GM19035 (cell line): ENCODE results near the gene IRX4.
"Not testable (repeated sequence)": the region's sequence is repeated elsewhere in the genome, so short reads cannot be mapped to it uniquely, and the experiment has no call there.

Source experiments
- ATAC-seq: cut with Tn5 transposase; IDR thresholded peaks from one replicate; pipeline ENCODE4 v1.9.1; 2021; ENCODE audit not compliant: unreplicated experiment

Gene IRX4

GRCh38 chr5:1879292-1880263, 3.1 kb downstream of the IRX4 start:
- ATAC-seq, result no peak

DNA sequence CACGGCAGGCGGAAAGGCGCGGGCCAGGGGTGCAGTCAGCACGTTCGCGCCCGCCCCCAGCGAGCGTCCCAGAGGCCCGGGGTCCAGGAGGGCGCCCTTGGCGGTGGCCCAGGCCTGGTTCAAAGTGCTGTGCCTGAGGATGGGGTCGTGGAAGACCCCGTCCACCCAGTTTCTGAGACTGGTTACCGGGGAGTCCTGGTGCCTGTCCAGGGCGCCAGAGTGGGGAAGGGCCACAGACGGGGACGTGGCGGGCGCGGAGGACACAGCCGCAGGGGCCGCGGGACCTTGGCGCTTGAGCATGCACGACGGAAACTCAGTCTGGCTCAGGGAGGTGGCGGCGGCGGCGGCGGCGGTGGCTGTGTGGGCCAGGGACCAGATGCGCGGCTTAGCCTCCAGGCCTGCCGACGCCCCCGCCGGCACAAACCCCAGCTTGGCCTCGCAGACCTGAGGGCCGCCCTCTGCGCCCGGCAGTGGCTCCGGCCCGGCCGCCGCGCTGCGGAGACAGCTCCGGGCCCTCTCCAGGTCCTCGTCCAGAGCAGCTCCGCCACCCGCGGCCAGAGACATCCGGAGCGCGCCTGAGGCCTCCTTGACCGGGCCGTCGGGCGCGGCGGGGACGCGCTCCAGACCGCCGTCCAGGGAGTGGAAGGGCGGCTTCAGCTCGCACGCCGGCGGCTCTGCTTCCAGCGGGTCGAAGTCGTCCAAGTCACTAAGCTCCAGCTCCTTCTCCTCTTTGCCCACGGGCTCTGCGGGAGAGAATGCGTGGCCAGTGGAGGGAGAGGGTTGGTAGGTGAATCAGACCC, 4.5 kb downstream of the IRX4 start:
- no peak for ATAC-seq

DNA sequence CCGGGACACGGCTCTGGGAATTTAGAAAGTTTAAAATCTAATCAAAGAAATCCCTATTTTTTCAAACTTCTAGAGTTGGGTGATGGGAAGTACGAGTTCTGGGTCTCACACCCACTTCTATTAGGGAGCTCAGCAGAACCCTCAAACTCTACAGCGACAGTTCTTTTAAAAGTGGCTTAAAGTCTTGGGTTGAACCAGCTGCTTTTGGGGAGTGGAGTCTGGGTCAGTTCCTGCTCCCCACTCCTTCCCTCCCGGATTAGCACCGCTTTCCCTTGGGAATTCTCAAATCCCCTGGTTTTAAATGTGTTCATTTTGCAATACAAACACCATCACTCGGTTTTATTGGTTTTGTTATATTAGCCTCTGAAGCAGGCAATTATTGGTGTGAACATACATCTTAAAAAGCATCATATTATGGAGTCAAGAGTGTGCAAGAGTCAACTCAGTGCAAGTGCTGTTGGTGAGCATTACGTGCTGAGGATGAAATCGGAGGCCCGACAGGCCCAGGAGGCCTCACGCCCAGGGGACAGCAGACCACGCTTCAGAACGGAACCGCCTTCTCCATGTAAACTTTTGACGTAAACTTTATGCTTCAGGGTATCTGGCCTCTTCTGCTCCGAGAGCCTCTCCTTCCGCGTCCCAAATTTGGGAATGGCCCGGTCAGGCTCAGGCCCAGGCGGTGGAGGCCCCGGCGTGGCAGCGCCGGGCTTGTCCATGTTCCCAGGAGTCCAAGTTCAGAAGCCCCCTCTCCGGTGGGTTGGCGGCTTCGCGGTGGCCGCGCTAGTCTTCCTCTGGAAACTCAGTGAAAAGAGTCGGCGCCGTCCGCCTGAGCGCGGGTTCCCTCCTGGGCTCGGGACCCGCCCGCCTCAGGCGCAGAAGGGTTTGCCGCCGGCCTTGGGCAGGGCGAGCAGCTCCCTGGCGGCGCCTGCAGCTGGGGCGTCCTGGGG, 5.3 kb downstream of the IRX4 start:
- ATAC-seq, result no peak

DNA sequence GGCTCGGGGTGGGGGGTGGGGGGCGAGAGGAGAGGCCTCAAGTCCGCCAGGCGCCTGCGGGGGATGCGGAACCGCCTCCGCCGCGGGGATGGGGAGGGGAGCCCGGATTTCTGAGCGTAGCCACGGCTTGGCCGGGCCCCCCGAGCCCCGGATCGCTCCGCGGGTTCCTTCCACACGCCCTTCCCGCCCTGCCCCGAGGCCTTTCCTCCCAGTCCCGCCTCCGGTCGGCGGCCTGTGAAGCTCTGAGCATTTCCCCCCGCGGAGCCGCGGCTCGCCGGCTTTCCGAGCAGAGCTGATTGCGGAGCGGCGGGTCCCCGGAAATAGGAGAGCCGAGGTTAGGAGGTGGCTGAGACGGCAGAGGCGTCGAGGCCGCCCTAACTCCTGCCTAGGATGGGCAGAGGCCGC, 6.1 kb downstream of the IRX4 start:
- no peak for ATAC-seq

DNA sequence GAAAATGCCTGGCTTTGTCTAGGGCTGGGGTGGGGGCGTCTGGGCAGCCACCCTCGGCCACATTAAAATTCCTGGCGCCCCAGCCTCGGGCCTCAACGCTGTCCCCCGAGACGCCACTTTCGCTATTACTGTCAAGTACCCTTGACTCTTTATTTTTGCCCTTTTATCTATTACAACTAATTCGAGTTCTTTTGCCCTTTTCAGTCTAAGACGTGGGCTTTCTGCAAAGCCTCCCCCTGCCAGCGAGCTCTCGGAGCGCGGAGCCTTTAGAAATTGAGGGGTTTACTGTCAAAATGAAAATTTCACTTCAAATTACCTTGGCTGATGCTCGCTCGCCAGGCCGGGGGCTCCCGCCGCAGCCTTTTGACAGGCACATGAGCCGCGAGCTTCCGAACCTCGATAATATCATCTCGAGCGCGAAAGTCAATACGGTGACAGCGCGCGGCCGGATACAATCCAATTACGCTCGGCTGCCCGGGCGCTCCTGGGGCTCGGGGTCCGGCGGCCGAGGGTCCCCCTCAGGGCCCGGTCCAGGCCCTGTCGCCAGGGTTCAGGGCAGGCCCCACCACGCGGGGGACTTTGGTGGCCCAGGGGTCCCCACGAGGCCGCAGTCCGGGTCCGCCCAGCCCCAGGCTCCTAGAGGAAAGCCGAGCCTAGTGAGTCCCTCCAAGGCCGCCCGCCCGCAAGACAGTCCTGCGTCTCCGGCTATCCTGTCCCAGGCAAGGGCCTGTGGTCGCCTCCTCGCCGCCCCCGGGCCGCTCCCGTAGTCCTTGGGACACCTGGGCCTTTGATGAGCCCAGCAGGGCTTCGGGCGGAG, 6.7 kb downstream of the IRX4 start:
- ATAC-seq, result no peak

GRCh38 chr5:1875281-1875842, 7.4 kb downstream of the IRX4 start:
- no peak for ATAC-seq

GRCh38 chr5:1874771-1875220, 7.9 kb downstream of the IRX4 start:
- no peak for ATAC-seq

- no peak for ATAC-seq
Measured at GRCh38 chr5:1874348-1874747, 8.4 kb downstream of the IRX4 start.

GRCh38 chr5:1873243-1873959, 9.3 kb downstream of the IRX4 start:
- ATAC-seq, result no peak

GRCh38 chr5:1871441-1871840, 11.3 kb downstream of the IRX4 start:
- ATAC-seq, result no peak

DNA sequence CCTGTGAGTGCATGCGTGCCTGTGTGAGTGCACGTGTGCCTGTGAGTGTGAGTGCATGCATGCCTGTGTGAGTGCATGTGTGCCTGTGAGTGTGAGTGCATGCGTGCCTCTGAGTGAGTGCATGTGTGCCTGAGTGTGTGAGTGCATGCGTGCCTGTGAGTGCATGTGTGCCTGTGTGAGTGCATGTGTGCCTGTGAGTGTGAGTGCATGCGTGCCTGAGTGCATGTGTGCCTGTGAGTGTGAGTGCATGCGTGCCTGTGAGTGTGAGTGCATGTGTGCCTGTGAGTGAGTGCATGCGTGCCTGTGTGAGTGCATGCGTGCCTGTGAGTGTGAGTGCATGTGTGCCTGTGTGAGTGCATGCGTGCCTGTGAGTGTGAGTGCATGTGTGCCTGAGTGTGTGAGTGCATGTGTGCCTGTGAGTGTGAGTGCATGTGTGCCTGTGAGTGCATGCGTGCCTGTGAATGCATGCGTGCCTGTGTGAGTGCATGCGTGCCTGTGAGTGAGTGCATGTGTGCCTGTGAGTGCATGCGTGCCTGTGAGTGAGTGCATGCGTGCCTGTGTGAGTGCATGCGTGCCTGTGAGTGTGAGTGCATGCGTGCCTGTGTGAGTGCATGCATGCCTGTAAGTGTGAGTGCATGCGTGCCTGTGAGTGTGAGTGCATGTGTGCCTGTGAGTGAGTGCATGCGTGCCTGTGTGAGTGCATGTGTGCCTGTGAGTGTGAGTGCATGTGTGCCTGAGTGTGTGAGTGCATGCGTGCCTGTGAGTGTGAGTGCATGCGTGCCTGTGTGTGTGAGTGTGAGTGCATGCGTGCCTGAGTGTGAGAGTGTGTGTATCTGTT, 12.1 kb downstream of the IRX4 start:
- ATAC-seq, result not testable (repeated sequence)

GRCh38 chr5:1868886-1869475, 13.7 kb downstream of the IRX4 start:
- no peak for ATAC-seq

DNA sequence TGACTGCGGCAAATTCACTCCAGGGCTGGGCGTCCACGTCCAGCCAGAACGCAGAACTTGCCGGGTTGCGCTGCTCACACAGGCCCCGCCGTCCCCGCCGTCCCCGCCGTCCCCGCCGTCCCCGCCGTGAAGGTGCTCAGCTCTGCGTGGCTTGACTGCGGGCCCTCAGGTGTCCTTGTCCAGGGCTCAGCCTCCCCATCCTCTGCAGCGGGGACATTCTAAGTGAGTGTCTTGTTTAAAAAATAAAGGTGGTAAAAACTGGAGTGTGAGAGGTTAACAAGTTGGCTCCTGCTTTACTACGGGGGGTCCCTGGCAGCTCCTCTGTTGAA, 14.9 kb downstream of the IRX4 start:
- ATAC-seq, result no peak

DNA sequence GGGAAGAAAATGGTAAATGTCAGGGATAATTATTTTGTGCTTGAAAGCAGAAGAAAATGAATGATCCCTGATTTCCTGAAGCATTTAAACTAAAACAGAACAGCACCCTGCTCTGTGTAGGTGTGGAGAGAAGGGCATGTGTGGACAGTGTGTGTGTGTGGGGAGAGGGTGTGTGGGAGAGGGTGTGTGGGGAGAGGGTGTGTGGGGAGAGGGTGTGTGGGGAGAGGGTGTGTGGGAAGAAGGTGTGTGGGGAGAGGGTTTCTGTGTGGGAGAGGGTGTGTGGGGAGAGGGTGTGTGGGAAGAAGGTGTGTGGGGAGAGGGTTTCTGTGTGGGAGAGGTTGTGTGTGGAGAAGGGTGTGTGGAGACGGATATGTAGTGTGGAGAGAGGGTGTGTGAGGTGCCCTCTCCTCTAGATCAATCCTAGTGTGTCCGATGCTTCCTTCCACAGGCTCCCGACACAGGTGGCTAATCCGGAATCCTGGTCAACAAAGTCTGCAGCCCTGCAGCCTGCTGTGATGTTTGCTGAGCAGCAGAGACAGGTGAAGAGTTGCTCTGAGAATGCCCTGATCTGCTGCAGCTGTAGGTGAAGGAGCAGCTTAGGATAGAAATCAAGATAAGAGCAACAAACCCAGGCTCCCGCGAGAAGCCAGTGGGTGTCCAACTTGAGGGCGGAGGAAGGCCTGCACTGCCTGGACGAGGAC, 15.5 kb downstream of the IRX4 start:
- ATAC-seq, result no peak

GRCh38 chr5:1865948-1866347, 16.8 kb downstream of the IRX4 start:
- no peak for ATAC-seq

GRCh38 chr5:1865486-1865885, 17.2 kb downstream of the IRX4 start:
- no peak for ATAC-seq

- no peak for ATAC-seq
Measured at GRCh38 chr5:1864896-1865440, 17.8 kb downstream of the IRX4 start.
